ENCODE results near the gene SUSD4.

GRCh38 chr1:223348439-223348838 is 15.5 kb downstream of the SUSD4 start:
- TF ChIP-seq CTCF (IDR thresholded peaks at IDR 0.05) (no peak), NRF1 (IDR thresholded peaks at IDR 0.05; ENCODE audit: low read depth, low read length) (no peak), POLR2AphosphoS5 (IDR thresholded peaks at IDR 0.05; ENCODE audit: low read depth, low read length) (no peak)

Data from SK-N-SH (cell line).